Bronchial epithelial cell (primary cell): ENCODE data around the gene BIN2. TPM values are rescaled to one million over a fixed set of nuclear protein-coding genes. Genes with fewer than 3 reads are reported as not detected.

ENCODE experiments used
- DNase-seq: peaks from one replicate; pipeline ENCODE4 v3.0.0-alpha.2; 2010; ENCODE audit warnings: low read depth
- FAIRE-seq: peaks from 2 replicates; lab custom pipeline; 2011; peaks lifted over from hg19 to GRCh38; lab: Jason Lieb, UNC
- H3K27me3 ChIP-seq: 2 replicates; pipeline ENCODE4 v1.5.1; 2011; ENCODE audit warnings: low read length; ENCODE audit not compliant: control insufficient read depth, insufficient read depth
- H3K36me3 ChIP-seq: 2 replicates; pipeline ENCODE4 v1.5.1; 2011; ENCODE audit warnings: low read length; ENCODE audit not compliant: control insufficient read depth, insufficient read depth
- H3K4me3 ChIP-seq: 2 replicates; pipeline ENCODE4 v1.5.1; 2011; ENCODE audit warnings: mild to moderate bottlenecking, low read depth, low read length, control low read depth
- total RNA-seq: library from RNA; depleted of rRNA; stranded (reverse); fragments of >200 nt; gene quantifications from 2 replicates; pipeline ENCODE4 v1.2.1, GENCODE V29; 2014
- TF ChIP-seq, protein P1 (sequence below): IDR thresholded peaks from 2 replicates; pipeline ENCODE4 v1.5.1; 2011; ENCODE audit warnings: mild to moderate bottlenecking, moderate library complexity, low read length, control low read depth, inconsistent platforms; ENCODE audit not compliant: insufficient read depth, severe bottlenecking

BIN2 gene
- total RNA-seq, 1 donor from 2014 or later, result not detected

DNA sequence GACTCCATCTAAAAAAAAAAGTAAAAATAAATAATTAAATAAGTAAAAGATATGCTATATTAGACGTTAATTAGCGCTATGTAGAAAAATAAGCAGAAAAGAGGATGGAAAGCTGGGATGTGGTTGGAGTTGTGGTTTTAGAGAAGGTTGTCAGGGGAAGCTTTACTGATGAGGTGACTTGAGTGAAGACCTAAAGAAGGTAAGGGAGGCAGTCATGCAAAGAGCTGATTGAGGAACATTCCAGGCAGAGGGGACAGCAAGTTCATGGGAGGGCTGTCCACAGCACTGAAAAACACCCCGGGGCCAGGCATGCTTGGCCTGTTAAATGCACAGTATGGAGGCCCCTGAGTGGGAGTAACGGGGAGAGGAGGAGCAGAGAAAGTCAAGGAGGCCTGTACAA is 69.4 kb downstream of the BIN2 start:
- Histone ChIP-seq H3K36me3 (peaks cover 2% of the 10 kb centered on the region), H3K4me3 (no peak overlapping the region), H3K27me3 (no peaks in the 10 kb centered on the region)
- FAIRE-seq (no peak), DNase-seq (no peak)
- TF ChIP-seq, protein P1, sequence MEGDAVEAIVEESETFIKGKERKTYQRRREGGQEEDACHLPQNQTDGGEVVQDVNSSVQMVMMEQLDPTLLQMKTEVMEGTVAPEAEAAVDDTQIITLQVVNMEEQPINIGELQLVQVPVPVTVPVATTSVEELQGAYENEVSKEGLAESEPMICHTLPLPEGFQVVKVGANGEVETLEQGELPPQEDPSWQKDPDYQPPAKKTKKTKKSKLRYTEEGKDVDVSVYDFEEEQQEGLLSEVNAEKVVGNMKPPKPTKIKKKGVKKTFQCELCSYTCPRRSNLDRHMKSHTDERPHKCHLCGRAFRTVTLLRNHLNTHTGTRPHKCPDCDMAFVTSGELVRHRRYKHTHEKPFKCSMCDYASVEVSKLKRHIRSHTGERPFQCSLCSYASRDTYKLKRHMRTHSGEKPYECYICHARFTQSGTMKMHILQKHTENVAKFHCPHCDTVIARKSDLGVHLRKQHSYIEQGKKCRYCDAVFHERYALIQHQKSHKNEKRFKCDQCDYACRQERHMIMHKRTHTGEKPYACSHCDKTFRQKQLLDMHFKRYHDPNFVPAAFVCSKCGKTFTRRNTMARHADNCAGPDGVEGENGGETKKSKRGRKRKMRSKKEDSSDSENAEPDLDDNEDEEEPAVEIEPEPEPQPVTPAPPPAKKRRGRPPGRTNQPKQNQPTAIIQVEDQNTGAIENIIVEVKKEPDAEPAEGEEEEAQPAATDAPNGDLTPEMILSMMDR, result no peak

DNA sequence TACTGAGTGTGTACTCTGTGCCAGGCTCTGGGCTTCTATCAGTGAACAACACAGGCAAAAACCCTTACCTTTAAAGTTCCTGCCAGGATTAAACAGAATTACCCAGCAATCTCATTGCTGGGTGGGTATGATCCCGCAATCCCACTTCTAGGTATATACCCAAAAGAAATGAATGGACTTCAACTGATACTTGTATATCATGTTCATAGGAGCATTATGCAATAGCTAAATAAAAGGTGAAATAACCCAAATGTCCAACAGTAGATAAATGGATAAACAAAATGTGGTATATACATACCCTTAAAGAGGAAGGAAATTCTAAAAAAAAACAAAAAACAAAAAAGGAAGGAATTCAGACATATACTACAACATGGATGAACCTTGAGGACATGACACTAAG is 70.7 kb downstream of the BIN2 start:
- no peak for FAIRE-seq
- H3K36me3 ChIP-seq, result peaks cover 2% of the 10 kb centered on the region

DNA sequence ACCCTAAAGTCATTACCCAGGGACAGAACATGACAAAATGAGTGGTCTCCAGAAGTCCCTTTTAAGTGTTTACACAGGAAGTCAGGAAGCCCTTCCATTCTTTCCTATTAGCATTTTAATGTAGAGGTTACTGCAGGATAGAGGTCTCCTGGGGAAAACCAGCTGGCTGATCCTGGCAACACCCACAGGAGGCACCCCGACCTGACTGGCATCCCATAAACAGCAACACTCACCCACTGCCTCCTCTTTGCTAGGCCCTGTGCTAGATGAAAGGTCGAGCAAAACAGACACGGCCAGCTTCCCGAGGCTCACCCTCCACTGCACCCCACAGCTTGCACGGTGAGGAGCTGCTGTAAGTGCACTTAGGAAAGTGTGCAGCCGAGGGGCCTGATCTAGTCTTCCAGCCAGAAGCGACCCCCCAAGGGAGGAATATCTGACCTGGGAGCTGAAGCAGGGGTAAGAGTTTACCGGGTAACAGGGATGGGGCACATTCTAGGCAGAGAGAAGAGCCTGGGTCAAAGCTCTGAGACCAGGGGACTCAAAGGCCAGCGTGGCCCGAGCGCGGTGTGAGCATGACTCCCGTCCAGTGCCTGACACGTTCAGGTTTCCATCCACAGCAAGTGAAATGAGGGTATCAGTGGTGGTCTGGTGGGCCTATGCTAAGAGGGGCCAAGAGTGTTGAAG is 76.3 kb downstream of the BIN2 start:
- FAIRE-seq (no peak), DNase-seq (no peak)
- H3K27me3 ChIP-seq, result no peaks in the 10 kb centered on the region
- peaks cover 11% of the 10 kb centered on the region for H3K36me3 ChIP-seq
- no peak overlapping the region for H3K4me3 ChIP-seq
- TF ChIP-seq, protein P1, result no peak

More for the DNA sequence above, 70.7 kb downstream of the BIN2 start:
- H3K27me3 ChIP-seq, result no peaks in the 10 kb centered on the region
- no peak overlapping the region for H3K4me3 ChIP-seq
- DNase-seq, result no peak
- TF ChIP-seq, protein P1, result no peak

DNA sequence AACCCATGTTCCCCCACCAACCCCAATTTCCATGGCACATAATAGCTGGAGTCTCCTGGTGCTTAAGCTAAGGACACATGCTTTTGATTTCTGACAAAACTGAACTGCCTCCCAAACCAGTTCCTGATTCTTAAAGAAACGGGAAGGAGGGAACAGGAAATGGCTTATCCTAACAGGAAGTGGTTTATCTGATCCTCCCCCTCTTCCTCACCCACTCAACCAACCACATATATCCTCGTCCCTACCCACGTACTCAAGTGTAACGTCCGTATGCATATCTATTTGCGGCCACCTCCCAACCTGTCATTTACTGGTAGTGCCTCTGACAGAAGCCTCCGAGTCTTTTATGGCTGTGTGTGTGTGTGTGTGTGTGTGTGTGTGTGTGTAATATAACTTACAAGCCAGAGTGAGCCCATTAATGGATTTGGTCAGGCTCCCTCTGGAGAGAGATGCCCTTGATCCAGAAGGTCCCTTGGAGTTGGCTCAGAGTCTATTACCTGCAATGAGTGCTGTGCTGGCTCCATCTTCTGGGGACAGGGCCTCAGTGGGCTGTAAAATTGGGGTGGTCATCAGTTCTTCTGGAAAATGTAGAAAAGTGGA is 77.6 kb downstream of the BIN2 start:
- TF ChIP-seq, protein P1, result no peak
- no peaks in the 10 kb centered on the region for H3K27me3 ChIP-seq
- no peak overlapping the region for H3K4me3 ChIP-seq
- FAIRE-seq (no peak), DNase-seq (peak; percentile 30)
- H3K36me3 ChIP-seq, result peaks cover 18% of the 10 kb centered on the region

DNA sequence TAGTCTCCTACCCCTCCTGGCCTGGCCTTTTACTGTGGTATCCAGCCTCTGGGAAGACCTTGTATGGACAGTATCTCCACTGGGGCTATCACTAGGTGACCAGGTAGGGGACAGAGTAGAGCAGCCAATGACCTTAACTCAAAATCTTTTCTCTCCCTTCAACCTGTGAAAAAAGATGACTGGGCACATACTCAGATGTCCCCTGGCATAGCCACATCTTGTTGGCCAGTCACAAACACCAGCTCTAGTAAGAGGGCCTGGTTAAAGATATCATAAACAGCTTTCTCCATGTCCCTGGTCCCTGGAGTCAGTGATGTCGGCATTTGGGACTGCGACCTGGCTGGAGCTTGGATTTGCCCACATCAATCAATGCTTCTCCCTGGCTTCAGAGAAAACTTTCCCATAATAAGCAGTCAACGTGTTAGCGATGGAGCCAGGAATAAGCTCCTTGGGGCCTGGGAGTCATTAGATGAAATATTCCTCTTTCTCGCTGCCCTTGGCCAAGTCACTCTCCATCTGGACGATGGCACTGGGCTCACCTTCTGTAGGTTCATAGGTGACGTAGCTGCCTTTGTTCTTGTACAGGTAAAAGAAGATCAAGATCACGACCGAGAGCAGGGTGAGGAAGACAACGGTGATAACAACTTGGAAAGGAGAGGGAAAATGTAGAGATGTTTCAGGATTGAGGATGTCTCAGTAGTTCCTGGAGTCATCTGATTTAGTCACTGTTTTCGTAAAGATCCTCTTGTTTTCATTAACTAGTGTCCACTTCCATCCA is 78.3 kb downstream of the BIN2 start:
- DNase-seq (no peak), FAIRE-seq (no peak)
- TF ChIP-seq, protein P1, result no peak
- peaks cover 23% of the 10 kb centered on the region for H3K36me3 ChIP-seq
- no peaks in the 10 kb centered on the region for H3K27me3 ChIP-seq
- no peak overlapping the region for H3K4me3 ChIP-seq
